ENCODE measurements around the gene DRD1. TPM values are rescaled to one million over a fixed set of nuclear protein-coding genes. Genes with fewer than 3 reads are reported as not detected.

Gene DRD1
- total and polyA plus RNA-seq, 8 donors, result 0.09 to 0.37 (median 0.15) TPM

DNA sequence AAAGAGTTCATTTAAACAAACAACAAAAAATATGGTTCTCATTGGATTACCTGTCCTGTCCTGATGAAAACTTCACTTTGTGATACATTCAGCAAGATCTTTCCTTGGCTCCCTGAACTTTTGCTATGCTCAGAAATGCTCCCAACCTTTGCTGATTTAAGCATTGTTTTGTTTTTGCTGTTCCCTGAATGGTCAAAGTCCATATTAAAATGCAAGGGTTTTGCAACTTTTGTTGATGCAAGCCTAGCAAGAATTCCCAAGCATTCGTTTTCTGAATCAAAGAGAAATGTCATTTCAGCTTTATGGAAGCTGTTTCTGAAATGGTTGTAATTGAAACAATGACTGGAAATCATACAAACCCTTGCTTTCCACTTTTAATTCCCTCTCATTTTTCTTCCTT lies 31.3 kb upstream of the DRD1 start:
- Histone ChIP-seq H3K27me3 (peaks cover 0 to 36% of the 10 kb centered on the region in 2 donors), H3K4me1 (peaks cover 10 to 14% of the 10 kb centered on the region in 2 donors), H3K27ac (no peak overlapping the region), H3K4me3 (no peak overlapping the region), H3K9me3 (no peaks in the 10 kb centered on the region), H3K36me3 (no peaks in the 10 kb centered on the region)
- DNase-seq (peak in 1 of 4 donors; percentile 13), ATAC-seq (no peak)
- TF ChIP-seq, protein P1, sequence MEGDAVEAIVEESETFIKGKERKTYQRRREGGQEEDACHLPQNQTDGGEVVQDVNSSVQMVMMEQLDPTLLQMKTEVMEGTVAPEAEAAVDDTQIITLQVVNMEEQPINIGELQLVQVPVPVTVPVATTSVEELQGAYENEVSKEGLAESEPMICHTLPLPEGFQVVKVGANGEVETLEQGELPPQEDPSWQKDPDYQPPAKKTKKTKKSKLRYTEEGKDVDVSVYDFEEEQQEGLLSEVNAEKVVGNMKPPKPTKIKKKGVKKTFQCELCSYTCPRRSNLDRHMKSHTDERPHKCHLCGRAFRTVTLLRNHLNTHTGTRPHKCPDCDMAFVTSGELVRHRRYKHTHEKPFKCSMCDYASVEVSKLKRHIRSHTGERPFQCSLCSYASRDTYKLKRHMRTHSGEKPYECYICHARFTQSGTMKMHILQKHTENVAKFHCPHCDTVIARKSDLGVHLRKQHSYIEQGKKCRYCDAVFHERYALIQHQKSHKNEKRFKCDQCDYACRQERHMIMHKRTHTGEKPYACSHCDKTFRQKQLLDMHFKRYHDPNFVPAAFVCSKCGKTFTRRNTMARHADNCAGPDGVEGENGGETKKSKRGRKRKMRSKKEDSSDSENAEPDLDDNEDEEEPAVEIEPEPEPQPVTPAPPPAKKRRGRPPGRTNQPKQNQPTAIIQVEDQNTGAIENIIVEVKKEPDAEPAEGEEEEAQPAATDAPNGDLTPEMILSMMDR (IDR thresholded peaks at IDR 0.05), result no peak
- intact Hi-C loops (cut with DNase I), result no loop called here

DNA sequence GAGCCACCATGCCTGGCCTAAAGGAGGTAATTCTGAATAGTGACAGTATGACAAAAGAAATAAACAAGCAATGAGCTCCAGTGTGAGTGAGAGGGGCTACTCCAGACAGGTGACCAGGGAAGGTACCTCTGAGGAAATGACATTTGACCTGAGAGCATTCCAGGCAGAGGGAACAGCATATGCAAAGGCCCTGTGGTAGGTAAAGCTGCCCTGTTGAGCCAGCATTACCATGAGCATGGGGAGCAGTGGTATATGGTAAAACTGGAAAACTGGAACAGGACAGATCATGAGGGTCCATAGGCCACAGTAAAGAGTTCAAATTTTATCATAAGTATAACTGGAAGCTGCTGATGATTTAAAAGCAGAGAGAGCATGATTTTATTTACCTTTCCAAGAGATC lies 28.4 kb upstream of the DRD1 start:
- H3K9me3 ChIP-seq, result no peaks in the 10 kb centered on the region
- TF ChIP-seq, protein P1 (IDR thresholded peaks at IDR 0.05), result no peak
- no peaks in the 10 kb centered on the region for H3K4me1 ChIP-seq
- DNase-seq (no peak), ATAC-seq (no peak)
- intact Hi-C loops (cut with DNase I), result no loop called here
- H3K4me3 ChIP-seq, result no peak overlapping the region
- no peaks in the 10 kb centered on the region for H3K36me3 ChIP-seq
- peaks cover 0 to 21% of the 10 kb centered on the region in 2 donors for H3K27me3 ChIP-seq
- no peak overlapping the region for H3K27ac ChIP-seq

DNA sequence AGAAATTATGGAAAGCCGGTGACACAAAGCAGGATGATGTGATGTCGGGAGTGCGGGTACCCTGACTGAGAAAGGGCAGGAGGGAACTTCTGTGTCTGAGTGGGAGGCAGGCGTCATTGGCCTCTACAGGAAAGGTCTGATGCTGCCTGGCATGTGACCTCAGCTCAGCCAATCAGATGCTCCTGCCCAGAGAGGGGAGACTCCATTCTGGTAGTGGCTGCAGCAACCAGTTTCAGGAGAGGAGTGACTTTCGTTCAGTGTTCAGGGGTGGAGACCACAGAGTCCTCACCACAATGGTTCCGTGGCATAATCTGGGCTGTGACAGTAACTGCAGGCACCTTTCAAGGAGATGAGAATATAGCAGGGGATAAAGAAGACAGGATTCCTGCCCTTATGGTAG lies 27.6 kb upstream of the DRD1 start:
- Histone ChIP-seq H3K27me3 (peaks cover 0 to 20% of the 10 kb centered on the region in 2 donors), H3K27ac (no peak overlapping the region), H3K9me3 (no peaks in the 10 kb centered on the region), H3K36me3 (no peaks in the 10 kb centered on the region), H3K4me3 (no peak overlapping the region), H3K4me1 (no peaks in the 10 kb centered on the region)
- ATAC-seq (no peak), DNase-seq (no peak)
- TF ChIP-seq, protein P1 (IDR thresholded peaks at IDR 0.05), result no peak
- intact Hi-C loops (cut with DNase I), result no loop called here

DNA sequence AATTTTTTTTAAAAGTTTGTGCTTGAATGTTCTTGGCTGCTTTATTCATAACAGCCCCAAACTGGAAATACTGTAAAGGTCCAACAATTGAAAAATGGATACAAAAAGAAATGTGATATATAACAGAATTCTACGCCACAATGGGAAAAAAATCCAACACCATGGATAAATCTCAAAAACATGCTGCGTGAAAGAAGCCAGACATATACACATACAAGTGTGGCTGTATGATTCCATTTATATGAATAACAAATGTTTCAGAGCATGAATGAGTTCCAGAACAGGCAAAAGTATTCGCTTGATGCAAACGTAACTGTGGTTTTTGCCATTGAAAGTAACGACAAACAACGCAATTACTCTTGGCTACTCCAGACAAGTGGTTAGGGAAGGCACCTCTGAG lies 27.2 kb upstream of the DRD1 start:
- Histone ChIP-seq H3K4me1 (no peaks in the 10 kb centered on the region), H3K9me3 (no peaks in the 10 kb centered on the region), H3K4me3 (no peak overlapping the region), H3K27ac (no peak overlapping the region), H3K36me3 (no peaks in the 10 kb centered on the region), H3K27me3 (peaks cover 0 to 15% of the 10 kb centered on the region in 2 donors)
- ATAC-seq (no peak), DNase-seq (no peak)
- TF ChIP-seq, protein P1 (IDR thresholded peaks at IDR 0.05), result no peak
- intact Hi-C loops (cut with DNase I), result no loop called here

DNA sequence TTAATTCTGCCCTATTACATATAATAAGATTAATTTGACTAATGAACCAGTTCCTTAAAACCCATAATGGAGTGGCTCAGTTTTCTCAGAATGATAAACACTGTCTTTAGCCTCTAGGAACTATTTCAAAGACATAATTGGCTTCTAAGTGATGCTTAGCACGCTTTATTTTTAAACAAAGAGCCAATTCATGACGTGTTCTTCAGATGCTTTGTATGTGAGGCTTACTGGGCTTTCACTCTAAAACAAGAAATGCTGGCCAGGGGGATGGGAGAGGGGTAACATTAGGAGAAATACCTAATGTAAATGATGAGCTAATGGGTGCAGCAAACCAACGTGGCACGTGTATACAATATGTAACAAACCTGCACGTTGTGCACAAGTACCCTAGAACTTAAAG lies 26.8 kb upstream of the DRD1 start:
- Histone ChIP-seq H3K4me1 (no peaks in the 10 kb centered on the region), H3K27ac (no peak overlapping the region), H3K9me3 (no peaks in the 10 kb centered on the region), H3K36me3 (no peaks in the 10 kb centered on the region), H3K27me3 (peaks cover 0 to 13% of the 10 kb centered on the region in 2 donors), H3K4me3 (no peak overlapping the region)
- intact Hi-C loops (cut with DNase I), result no loop called here
- DNase-seq (peak in 1 of 4 donors; percentile 19), ATAC-seq (no peak)
- TF ChIP-seq, protein P1 (IDR thresholded peaks at IDR 0.05), result no peak
